T-helper 2 cell treated with Interferon-gamma antibody and Interleukin-4, amounts not matched to agents 100 ng/mL and 5 ng/mL, for 36 hours (primary cell): ENCODE data around the gene PPP1R27. TPM values are rescaled to one million over a fixed set of nuclear protein-coding genes. Genes with fewer than 3 reads are reported as not detected.
"Not testable (repeated sequence)": the region's sequence is repeated elsewhere in the genome, so short reads cannot be mapped to it uniquely, and the experiment has no call there.

Source experiments
- intact Hi-C: fragments of 100-400 bp; cut with micrococcal nuclease; formaldehyde crosslinking; loops from one replicate; pipeline ENCODE4 v1.15.1; 2023
- total RNA-seq: library from RNA; stranded (reverse); gene quantifications from 2 replicates; pipeline ENCODE4 v1.2.3, GENCODE V29; 2022

PPP1R27 gene
- total RNA-seq, 1 donor from 2014 or later = not detected

- intact Hi-C loops = no loop called here
Observed at GRCh38 chr17:81842725-81843504, 8.1 kb upstream of the PPP1R27 start.

GRCh38 chr17:81842378-81842724, 7.5 kb upstream of the PPP1R27 start:
- intact Hi-C loops = no loop called here

DNA sequence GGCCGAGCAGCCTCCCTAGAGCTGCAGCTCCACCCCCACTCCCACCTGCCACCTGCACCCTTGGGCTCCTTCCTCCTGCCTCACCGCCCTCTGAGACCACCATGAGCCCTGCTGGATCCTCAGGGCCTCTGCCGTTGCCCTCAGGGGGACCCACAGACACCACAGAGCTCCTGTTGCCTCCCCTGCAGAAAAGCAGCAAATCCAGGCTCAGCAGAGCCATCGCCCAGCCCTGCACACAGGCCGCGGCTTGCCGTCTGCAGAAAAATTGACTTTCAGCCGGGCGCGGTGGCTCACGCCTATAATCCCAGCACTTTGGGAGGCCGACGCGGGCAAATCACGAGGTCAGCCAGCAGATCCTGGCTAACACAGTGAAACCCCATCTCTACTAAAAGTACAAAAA, 7.0 kb upstream of the PPP1R27 start:
- intact Hi-C loops = no loop called here

- intact Hi-C loops = no loop called here
Observed at GRCh38 chr17:81840826-81841778, 6.3 kb upstream of the PPP1R27 start.

GRCh38 chr17:81840059-81840458, 5.2 kb upstream of the PPP1R27 start:
- intact Hi-C loops = not testable (repeated sequence)

DNA sequence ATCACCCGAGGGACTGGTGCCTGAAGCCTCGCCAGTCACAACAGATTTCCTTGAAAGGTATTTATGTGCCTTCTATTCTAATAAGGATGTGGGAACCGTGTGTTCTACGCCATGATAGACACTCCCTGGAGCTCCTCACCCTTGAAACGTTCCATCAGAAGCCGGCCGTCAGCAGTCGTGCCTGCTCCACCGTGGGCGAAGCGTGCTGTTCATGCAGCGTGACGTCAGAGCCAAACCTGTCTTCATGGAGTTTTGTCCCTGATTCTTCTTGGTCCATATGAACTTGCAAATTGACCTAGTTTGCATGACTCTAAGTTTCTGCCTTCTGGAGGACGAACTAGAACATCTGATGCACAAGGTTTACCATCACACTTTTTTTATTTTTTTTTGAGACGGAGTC, 4.5 kb upstream of the PPP1R27 start:
- intact Hi-C loops = no loop called here

DNA sequence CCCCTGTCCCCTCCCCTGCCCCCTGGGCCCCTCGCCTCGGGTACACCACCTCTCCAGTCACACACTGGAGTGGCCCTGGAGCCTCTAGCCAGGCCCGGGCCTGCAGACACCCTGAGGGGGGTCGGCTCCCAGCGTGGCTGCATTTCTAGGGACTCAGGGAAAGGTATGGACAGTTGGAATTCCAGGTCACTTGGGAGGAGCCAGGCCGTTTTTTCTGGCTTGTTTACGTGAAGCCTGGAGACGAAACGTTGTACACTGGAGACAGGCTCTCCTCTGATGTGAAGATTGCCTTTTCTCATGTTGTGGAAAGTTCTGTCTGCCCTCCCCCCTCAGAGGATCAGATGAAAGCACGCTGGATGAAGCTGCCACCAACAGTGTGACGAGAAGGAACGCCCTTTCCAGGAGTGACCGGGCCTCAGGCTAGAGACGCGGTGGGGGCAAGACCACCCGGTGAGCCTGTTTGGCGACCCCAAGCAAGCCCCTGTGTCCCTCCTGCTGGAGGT, 4.0 kb upstream of the PPP1R27 start:
- intact Hi-C loops = no loop called here

DNA sequence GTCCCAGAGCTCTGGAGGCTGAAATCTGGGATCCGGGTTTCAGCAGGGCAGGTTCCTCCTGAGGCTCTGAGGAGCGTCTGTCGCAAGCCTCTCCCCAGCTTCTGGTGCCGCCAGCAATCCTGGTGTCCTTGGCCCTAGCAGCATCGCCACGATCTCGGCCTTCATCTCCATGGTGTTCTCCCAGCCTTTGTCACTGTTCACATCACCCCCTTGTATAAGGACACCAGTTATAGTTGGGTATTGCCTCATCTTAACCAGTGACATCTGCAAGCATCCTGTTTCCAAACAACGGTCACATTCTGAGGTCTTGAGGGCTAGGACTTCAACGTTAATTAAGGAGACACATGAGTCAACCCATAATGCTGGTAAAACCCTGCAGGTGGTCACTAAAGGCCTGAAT, 2.8 kb upstream of the PPP1R27 start:
- intact Hi-C loops = no loop called here

- intact Hi-C loops = loop anchor here (1.0 to 5.0 kb wide), 2 partner anchors 26 to 122 kb away; partner anchors contain the start of genes P4HB and SLC25A10
Observed at GRCh38 chr17:81833921-81834830, 674 bp downstream of the PPP1R27 start.

- intact Hi-C loops = loop anchor here (1.0 to 5.0 kb wide), 2 partner anchors 27 to 121 kb away; partner anchors contain the start of genes P4HB and SLC25A10
Observed at GRCh38 chr17:81833160-81833920, 1.5 kb downstream of the PPP1R27 start, which contains the start of gene MCRIP1. TSS of gene MCRIP1 (minus strand) at chr17:81833291. CDS start at chr17:81824506, 8,785 bp downstream.

GRCh38 chr17:81832608-81833159, 2.2 kb downstream of the PPP1R27 start:
- intact Hi-C loops = loop anchor here (1.0 to 5.0 kb wide), 2 partner anchors 28 to 120 kb away; partner anchors contain the start of genes P4HB and SLC25A10

DNA sequence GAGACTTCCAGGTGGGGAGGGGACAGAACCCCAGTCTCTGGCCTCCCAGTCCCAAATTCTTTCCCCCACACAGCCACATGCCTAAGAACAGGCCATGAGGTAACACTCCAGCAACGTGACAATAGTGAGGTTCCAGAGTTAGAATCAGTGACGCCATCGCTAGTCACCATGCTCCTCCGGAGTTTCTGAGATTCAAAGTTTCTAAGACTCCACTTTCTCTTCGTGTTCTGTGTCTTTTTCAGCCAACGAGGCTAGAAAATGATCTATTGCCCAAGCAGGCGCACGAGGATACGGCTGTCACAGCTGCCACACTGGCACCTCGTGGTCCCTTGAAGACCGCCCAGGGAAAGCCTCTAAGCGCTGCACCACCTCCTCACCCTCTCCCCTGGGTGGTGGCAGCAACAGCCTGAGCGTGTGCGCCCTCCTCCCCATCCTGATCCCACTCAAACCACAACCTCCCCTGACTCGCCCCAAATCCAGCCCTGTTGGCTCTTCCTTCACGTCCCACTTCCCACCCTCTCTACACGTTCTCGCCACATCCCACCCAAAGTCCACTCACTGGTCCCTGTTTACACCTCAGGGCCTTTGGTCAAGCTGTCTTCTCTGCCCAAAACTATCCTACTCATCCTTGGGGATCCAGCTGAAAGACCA, 2.8 kb downstream of the PPP1R27 start:
- intact Hi-C loops = loop anchor here (5.0 kb wide), 1 partner anchor 120 kb away; the partner anchor contains the start of gene SLC25A10

GRCh38 chr17:81831563-81831956, 3.3 kb downstream of the PPP1R27 start:
- intact Hi-C loops = loop anchor here (5.0 kb wide), 1 partner anchor 119 kb away; the partner anchor contains the start of gene SLC25A10

DNA sequence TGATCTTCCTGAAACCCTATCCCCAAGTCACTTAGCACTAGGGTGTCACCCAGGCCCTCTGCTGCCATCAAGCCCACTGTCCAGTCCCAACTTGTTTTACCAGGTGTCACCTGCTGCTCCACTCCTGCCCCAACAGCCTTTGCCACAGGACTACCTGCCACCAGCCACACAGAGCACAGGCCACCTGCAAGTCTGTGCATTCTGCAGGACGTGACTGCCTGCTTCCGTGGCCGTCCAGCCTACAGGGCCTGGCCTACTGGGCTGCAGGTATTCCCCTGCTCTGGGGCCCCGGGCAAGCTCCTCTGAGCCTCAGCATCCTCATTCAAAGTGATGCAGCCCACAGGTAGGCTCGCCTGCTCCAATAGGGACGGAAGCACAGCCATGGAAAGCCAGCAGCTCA, 5.0 kb downstream of the PPP1R27 start:
- intact Hi-C loops = loop anchor here (5.0 kb wide), 1 partner anchor 118 kb away; the partner anchor contains the start of gene SLC25A10

DNA sequence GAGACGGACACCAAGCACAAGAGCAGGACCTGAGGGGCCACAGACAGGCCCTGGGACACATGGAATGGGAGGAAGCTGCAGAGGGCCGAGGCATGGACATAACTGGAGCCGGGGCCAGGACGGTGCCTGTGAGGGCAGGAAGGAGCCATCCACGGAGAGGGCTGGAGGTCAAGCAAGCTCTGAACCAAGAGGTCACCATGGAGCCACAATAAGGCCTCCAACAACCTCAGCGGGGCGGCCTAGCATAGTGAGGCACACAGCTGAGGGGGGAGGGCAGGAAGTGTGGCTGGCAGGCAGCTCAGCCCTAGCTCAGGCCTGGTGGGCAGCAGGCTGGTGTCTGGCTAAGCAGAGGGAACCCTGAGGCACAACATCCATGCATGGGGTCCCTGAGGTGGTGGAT, 6.2 kb downstream of the PPP1R27 start:
- intact Hi-C loops = no loop called here

- intact Hi-C loops = no loop called here
Observed at GRCh38 chr17:81825841-81826466, 8.9 kb downstream of the PPP1R27 start.

DNA sequence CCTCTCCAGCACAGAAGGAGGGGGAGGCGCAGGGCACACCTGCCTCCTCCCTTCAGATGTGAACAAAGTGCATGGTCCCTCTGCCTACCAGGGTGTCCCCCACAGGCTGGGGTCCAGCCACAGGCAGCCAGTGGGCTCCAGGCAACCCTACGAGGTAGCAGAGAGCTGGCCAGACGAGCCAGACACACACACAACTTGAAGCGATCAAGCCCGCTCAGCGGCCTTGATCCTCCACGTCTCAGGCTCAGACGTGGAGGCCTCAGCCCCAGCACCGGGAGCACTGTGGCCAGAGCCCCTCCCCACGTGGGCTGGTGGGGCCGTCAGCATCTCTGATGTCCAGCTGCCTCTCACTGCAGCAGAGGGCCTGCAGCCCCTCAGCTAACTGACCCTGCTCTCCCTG, 10.3 kb downstream of the PPP1R27 start:
- intact Hi-C loops = no loop called here

GRCh38 chr17:81823820-81824550, 10.9 kb downstream of the PPP1R27 start:
- intact Hi-C loops = no loop called here
